Transverse colon (tissue), 4 donors: Measurements from ENCODE around the gene PHKG1. TPM values are rescaled to one million over a fixed set of nuclear protein-coding genes. Genes with fewer than 3 reads are reported as not detected.
A peak's percentile ranks its signal among the peaks of the same experiment; 100 is the strongest.
"Not testable (repeated sequence)": the region's sequence is repeated elsewhere in the genome, so short reads cannot be mapped to it uniquely, and the experiment has no call there.

Experiments used
- DNase-seq: peaks from one replicate; pipeline ENCODE4 v3.0.0-alpha.2; 2019
- H3K27ac ChIP-seq, 4 donors: fragments of 200-600 bp; sonication (generic); 2 replicates each; pipeline ENCODE4 v1.5.1; 2016 to 2018; ENCODE audit warnings: inconsistent platforms in 4 of 4
- H3K27me3 ChIP-seq: fragments of 200-600 bp; sonication (generic); 2 replicates; pipeline ENCODE4 v1.5.1; 2017; ENCODE audit warnings: inconsistent platforms
- H3K36me3 ChIP-seq, 4 donors: fragments of 200-600 bp; sonication (generic); 2 replicates each; pipeline ENCODE4 v1.5.1; 2017 to 2019; ENCODE audit warnings: inconsistent platforms in 4 of 4
- H3K4me1 ChIP-seq, 4 donors: fragments of 200-600 bp; sonication (generic); 2 replicates each; pipeline ENCODE4 v1.5.1; 2017 to 2020; ENCODE audit warnings: inconsistent platforms in 4 of 4
- H3K4me3 ChIP-seq, 4 donors: fragments of 200-600 bp; sonication (generic); 1 replicate in 1 of 4; 2 replicates in 3 of 4; pipeline versions ENCODE4 v1.5.1 to v1.6.1; 2017 to 2019; ENCODE audit warnings: inconsistent platforms in 4 of 4
- H3K9me3 ChIP-seq, 2 donors: fragments of 200-600 bp; sonication (generic); 2 replicates each; pipeline ENCODE4 v1.5.1; 2017 to 2019; ENCODE audit warnings: inconsistent platforms in 2 of 2
- CTCF ChIP-seq, 5 experiments: fragments of 200-600 bp in 3 of 5; fragments of 450-650 bp in 2 of 5; sonication (generic) in 3 of 5; IDR thresholded peaks; 1 replicate in 2 of 5; 2 replicates in 3 of 5; pipeline ENCODE4 v1.5.1; 2016 to 2017; ENCODE audit warnings: antibody characterized with exemption in 5 of 5, inconsistent platforms in 3 of 5, mild to moderate bottlenecking in 2 of 5, moderate library complexity in 1 of 5
- EP300 ChIP-seq: sonication (generic); formaldehyde crosslinking; IDR thresholded peaks from one replicate; pipeline ENCODE4 v1.6.1; 2017; ENCODE audit warnings: antibody characterized with exemption, low read depth
- POLR2A ChIP-seq: fragments of 450-650 bp; IDR thresholded peaks from one replicate; pipeline ENCODE4 v1.6.1; 2016; ENCODE audit warnings: antibody characterized with exemption, mild to moderate bottlenecking, moderate library complexity
- POLR2AphosphoS5 ChIP-seq, 3 donors: sonication (generic); formaldehyde crosslinking; IDR thresholded peaks; one replicate each; pipeline ENCODE4 v1.6.1; 2016; ENCODE audit warnings: antibody characterized with exemption in 3 of 3
- WGBS, 2 donors: methylation state at CpG; one replicate each; pipeline ENCODE4 v1.1.5; 2018; ENCODE audit warnings: low coverage in 1 of 2; 5-methylcytosine and 5-hydroxymethylcytosine counted together
- in situ Hi-C, 4 donors: fragments of 200-750 bp; cut with MboI; loops; one replicate each; pipeline versions ENCODE4 v1.15.0 to v1.15.1; 2017; ENCODE audit warnings: low sequenced_read_pairs in 3 of 4, low pct_ligation_motif_present in 1 of 4, low pct_unique_long_range_greater_than_20kb in 1 of 4
- intact Hi-C: fragments of 100-400 bp; cut with DNase I; formaldehyde crosslinking; loops from one replicate; pipeline ENCODE4 v1.15.1; 2023; ENCODE audit warnings: low total_unique reads
- total RNA-seq, 4 donors: library from RNA; depleted of rRNA; stranded (reverse); fragments of >200 nt; gene quantifications; one replicate each; pipeline ENCODE4 v1.1.0, GENCODE V29; 2016

PHKG1 gene
- total RNA-seq, 4 donors from 2014 or later, result 1.2 to 9.7 (median 1.6) TPM; not detected in 1

GRCh38 chr7:56083150-56083785 is 9.5 kb downstream of the PHKG1 start:
- no peak for DNase-seq
- Histone ChIP-seq H3K4me1 (peaks cover 6 to 20% (median 10%) of the 10 kb centered on the region in 4 donors), H3K4me3 (no peak overlapping the region), H3K9me3 (no peaks in the 10 kb centered on the region), H3K36me3 (no peaks in the 10 kb centered on the region), H3K27me3 (no peaks in the 10 kb centered on the region), H3K27ac (peak overlapping the region in 1 of 4 donors; percentile 48)
- TF ChIP-seq POLR2A, result no peak
- TF ChIP-seq CTCF (IDR thresholded peaks at IDR 0.05), result no peak
- TF ChIP-seq EP300, result no peak
- TF ChIP-seq POLR2AphosphoS5 (IDR thresholded peaks at IDR 0.05), result no peak
- in situ Hi-C loops (no loop called here), intact Hi-C loops (no loop called here)
- WGBS, 2 donors, result 60% methylated on average over 13 of the region's 13 CpGs; no CpG with 5 or more reads in 1 of the 2 donors

DNA sequence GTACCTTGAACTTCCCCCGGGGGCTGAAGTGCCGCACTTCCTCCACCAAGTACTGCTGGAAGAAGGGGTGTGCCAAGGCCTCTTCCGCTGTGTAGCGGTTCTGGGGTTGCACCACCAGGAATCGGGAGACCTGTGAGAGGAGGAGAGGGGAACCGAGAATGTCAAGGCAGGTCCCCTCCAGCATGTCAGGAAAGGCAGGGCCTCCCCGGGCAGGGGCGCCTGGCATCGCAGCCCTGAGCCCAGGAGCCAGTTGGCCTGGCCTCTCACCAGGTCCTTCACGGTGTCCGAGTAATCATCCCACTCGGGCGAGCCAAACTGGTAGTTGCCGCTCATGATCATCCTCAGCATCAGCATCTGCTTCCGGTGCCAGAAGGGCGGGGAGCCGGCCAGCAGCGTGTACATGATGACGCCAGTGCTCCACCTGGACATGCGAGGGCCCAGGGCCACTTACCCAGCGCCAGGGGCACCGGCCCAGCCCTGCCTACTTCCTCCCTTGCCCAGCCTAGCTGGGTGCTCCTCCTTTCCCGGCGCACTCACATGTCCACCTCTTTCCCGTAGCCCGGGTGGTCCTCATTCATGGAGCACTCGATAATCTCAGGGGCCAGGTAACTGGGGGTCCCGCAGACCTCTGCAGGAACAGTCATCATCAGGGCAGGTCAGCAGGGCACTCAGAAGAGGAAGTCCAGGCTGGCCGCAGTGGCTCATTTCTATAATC is 11.0 kb downstream of the PHKG1 start:
- H3K36me3 ChIP-seq, result no peaks in the 10 kb centered on the region

DNA sequence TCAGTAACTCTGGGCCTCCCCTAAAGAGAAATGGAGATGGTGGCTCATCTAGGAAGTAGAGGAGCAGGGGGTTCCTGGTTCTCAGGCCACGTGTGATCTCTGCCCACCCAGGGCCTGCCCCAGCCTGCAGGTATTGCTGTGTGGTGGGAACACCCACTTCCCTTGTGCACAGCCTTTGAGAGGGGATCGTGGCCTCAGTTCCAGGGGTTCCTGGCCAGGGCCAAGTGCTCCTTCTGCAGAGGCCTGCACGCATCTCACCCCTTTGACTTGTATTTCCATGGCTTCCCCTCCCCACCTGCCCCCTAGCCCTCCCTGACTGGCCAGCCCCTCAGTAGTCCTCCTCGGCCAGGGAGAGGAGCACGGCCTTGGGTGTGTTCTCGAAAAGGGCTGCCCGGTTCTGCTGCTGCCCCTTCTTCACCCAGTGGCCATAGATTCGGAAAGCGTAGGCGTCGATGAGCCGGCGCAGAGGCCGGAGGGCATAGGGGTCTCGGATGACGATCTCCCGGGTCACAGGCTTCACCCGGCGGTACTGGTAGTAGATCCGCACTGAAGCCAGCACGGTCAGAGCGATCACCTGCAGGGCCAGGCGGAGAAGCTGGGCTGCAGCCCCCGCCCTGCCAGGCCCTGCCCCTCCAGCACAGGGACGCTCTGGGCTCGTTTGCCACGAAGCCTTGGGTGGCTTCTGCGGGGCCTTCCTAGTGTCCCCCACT is 11.9 kb downstream of the PHKG1 start:
- H3K9me3 ChIP-seq, in situ Hi-C loops, DNase-seq, H3K36me3 ChIP-seq, intact Hi-C loops, H3K4me3 ChIP-seq, H3K27me3 ChIP-seq: not testable (repeated sequence)
- H3K27ac ChIP-seq, result peak overlapping the region; percentile 75 to 79 (median 78)
- H3K4me1 ChIP-seq, result peaks cover 6 to 20% (median 10%) of the 10 kb centered on the region in 4 donors
- WGBS, 2 donors, result 95% methylated on average over 28 of the region's 28 CpGs; no CpG with 5 or more reads in 1 of the 2 donors

More for the DNA sequence above, 11.0 kb downstream of the PHKG1 start:
- Histone ChIP-seq H3K4me1 (peaks cover 6 to 20% (median 10%) of the 10 kb centered on the region in 4 donors), H3K4me3 (no peak overlapping the region), H3K27me3 (no peaks in the 10 kb centered on the region), H3K27ac (no peak overlapping the region), H3K9me3 (no peaks in the 10 kb centered on the region)
- WGBS, 2 donors, result 96% methylated on average over 29 of the region's 29 CpGs; no CpG with 5 or more reads in 1 of the 2 donors
- in situ Hi-C loops (no loop called here), intact Hi-C loops (no loop called here)
- TF ChIP-seq CTCF (IDR thresholded peaks at IDR 0.05), result no peak
- DNase-seq, result no peak

GRCh38 chr7:56079450-56080185 is 13.1 kb downstream of the PHKG1 start:
- H3K36me3 ChIP-seq, result no peaks in the 10 kb centered on the region
- H3K27me3 ChIP-seq, result no peaks in the 10 kb centered on the region
- peaks cover 6 to 21% (median 10%) of the 10 kb centered on the region in 4 donors for H3K4me1 ChIP-seq
- no peaks in the 10 kb centered on the region for H3K9me3 ChIP-seq
- in situ Hi-C loops (loop anchor here in 3 of 4 donors (10.0 kb wide), 2 partner anchors 75 to 435 kb away; no protein-coding TSS in a partner anchor), intact Hi-C loops (no loop called here)
- H3K27ac ChIP-seq, result peak overlapping the region; percentile 75 to 79 (median 78)
- H3K4me3 ChIP-seq, result no peak overlapping the region
- WGBS, 2 donors, result 50 to 52% methylated on average over 1 to 12 of the region's 12 CpGs
- TF ChIP-seq POLR2A (no peak), CTCF (IDR thresholded peaks at IDR 0.05) (peak; percentile 50 to 63 (median 56)), POLR2AphosphoS5 (IDR thresholded peaks at IDR 0.05) (peak in 2 of 3 donors; percentile 18 to 24)
- DNase-seq, result peak; percentile 63
